ENCODE data around the gene SDR42E2.

- TF ChIP-seq CTCF (IDR thresholded peaks at IDR 0.05) (no peak), POLR2AphosphoS5 (IDR thresholded peaks at IDR 0.05) (no peak), POLR2A (IDR thresholded peaks at IDR 0.05) (no peak)
Observed at GRCh38 chr16:22217890-22218730, 55.8 kb downstream of the SDR42E2 start.
